GM10847 (cell line): Measurements from ENCODE around the gene IFNAR2.

Experiments
- POLR2A ChIP-seq: IDR thresholded peaks from 2 replicates; pipeline ENCODE4 v1.6.1; 2011; ENCODE audit not compliant: insufficient read length; ENCODE audit errors: extremely low read depth

Gene IFNAR2

GRCh38 chr21:33229784-33230544 lies at the start of gene IFNAR2:
TSS of gene IFNAR2 (plus strand) at chr21:33229938. CDS start at chr21:33241923, 11,985 bp downstream.
- peak; percentile 51 for TF ChIP-seq POLR2A

- no peak for TF ChIP-seq POLR2A
Observed at GRCh38 chr21:33185852-33186251, 43.9 kb upstream of the IFNAR2 start.

- no peak for TF ChIP-seq POLR2A
Observed at GRCh38 chr21:33187276-33187675, 42.5 kb upstream of the IFNAR2 start.

GRCh38 chr21:33189237-33189636 lies 40.5 kb upstream of the IFNAR2 start:
- TF ChIP-seq POLR2A = no peak

GRCh38 chr21:33189824-33190223 lies 39.9 kb upstream of the IFNAR2 start:
- TF ChIP-seq POLR2A = no peak

- TF ChIP-seq POLR2A = no peak
Observed at GRCh38 chr21:33196941-33197374, 32.8 kb upstream of the IFNAR2 start.

GRCh38 chr21:33197496-33197895 lies 32.2 kb upstream of the IFNAR2 start:
- TF ChIP-seq POLR2A = no peak

- no peak for TF ChIP-seq POLR2A
Observed at GRCh38 chr21:33198346-33199099, 31.2 kb upstream of the IFNAR2 start.

GRCh38 chr21:33199100-33199464 lies 30.7 kb upstream of the IFNAR2 start:
- TF ChIP-seq POLR2A = no peak

- TF ChIP-seq POLR2A = no peak
Observed at GRCh38 chr21:33199516-33200217, 30.1 kb upstream of the IFNAR2 start.

GRCh38 chr21:33201956-33202355 lies 27.8 kb upstream of the IFNAR2 start:
- no peak for TF ChIP-seq POLR2A

GRCh38 chr21:33202464-33203363 lies 27.0 kb upstream of the IFNAR2 start:
- TF ChIP-seq POLR2A = no peak

GRCh38 chr21:33203371-33203724 lies 26.4 kb upstream of the IFNAR2 start:
- TF ChIP-seq POLR2A = no peak

GRCh38 chr21:33205476-33205875 lies 24.3 kb upstream of the IFNAR2 start:
- TF ChIP-seq POLR2A = no peak

- TF ChIP-seq POLR2A = no peak
Observed at GRCh38 chr21:33206771-33207281, 22.9 kb upstream of the IFNAR2 start.

- no peak for TF ChIP-seq POLR2A
Observed at GRCh38 chr21:33207449-33208149, 22.1 kb upstream of the IFNAR2 start.
